LoVo (cell line): Measurements from ENCODE around the gene COMMD7.
A peak's percentile ranks its signal among the peaks of the same experiment; 100 is the strongest.
"Not testable (repeated sequence)": the region's sequence is repeated elsewhere in the genome, so short reads cannot be mapped to it uniquely, and the experiment has no call there.

Source experiments
- DNase-seq: peaks from one replicate; pipeline ENCODE4 v3.0.0-alpha.2; 2016; ENCODE audit warnings: low spot score

Gene COMMD7

DNA sequence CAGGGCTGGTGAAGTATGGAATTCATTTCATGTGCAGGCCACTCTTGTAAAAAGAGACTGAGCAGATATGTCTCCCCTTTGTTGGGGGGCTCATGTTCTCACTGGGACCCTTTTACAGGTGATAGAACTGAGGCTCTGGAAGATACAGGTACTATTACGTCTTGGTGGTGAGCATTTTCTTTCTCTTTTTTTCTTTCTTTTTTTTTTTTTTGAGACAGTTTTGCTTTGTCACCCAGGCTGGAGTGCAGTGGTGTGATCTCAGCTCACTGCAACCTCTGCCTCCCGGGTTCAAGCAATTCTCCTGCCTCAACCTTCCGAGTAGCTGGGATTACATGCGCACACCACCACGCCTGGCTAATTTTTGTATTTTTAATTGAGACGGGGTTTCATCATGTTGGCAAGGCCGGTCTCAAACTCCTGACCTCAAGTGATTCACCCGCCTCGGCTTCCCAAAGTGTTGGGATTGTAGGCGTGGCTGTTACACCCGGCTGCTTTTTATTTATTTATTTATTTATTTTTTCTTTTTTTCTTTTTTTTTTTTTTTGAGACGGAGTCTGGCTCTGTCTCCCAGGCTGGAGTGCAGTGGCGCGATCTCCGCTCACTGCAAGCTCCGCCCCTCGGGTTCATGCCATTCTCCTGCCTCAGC lies 22.1 kb upstream of the COMMD7 start:
- DNase-seq = not testable (repeated sequence)

- no peak for DNase-seq
These were observed 21.0 kb upstream of the COMMD7 start for GRCh38 chr20:32764005-32764960.

GRCh38 chr20:32763202-32764004 lies 20.1 kb upstream of the COMMD7 start:
- peak; percentile 11 for DNase-seq

- no peak for DNase-seq
These were observed 19.5 kb upstream of the COMMD7 start for GRCh38 chr20:32762754-32763201.

DNA sequence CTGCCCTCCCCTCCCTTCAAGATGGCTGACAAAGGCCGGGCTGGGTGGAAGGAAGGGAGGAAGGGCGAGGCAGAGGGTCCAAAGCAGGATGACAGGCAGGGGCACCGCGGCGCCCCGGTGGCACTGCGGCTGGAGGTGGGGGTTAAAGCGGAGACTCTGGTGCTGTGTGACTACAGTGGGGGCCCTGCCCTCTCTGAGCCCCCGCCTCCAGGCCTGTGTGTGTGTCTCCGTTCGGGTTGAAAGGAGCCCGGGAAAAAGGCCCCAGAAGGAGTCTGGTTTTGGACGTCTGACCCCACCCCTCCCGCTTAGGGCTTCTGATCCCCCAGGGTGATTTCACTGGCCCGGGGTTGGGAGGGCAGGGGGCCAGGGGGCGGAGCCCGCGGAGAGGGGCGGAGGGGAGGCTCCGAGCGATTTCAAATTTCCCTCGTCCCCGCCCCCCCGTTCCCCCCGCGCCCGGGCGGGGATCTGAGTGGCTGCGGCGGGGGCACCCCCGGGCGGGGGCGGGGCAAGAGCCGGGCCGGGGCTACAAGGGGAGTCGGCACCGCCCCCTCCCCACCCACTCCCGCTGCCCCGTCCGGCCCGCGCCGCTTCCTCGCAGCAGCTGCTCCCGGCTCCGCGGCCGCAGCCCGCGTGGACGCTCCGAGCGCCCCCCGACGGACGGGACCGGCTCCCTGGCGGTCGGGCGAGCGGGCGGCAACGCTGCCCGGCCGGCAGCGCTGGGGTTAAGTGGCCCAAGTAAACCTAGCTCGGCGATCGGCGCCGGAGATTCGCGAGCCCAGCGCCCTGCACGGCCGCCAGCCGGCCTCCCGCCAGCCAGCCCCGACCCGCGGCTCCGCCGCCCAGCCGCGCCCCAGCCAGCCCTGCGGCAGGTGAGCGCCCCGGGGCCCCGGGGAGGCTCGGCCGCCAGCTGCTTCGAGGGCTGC lies 18.8 kb upstream of the COMMD7 start, which contains the start of gene DNMT3B:
Gene DNMT3B, plus strand, starts transcription at position 555 of the 923 bp plus-strand sequence. CDS start 17,939 bp downstream, outside the sequence.
- DNase-seq = peak; percentile 73

- no peak for DNase-seq
These were observed 18.2 kb upstream of the COMMD7 start for GRCh38 chr20:32761417-32761830.

- DNase-seq = no peak
These were observed 12.9 kb upstream of the COMMD7 start for GRCh38 chr20:32756156-32756555.

DNA sequence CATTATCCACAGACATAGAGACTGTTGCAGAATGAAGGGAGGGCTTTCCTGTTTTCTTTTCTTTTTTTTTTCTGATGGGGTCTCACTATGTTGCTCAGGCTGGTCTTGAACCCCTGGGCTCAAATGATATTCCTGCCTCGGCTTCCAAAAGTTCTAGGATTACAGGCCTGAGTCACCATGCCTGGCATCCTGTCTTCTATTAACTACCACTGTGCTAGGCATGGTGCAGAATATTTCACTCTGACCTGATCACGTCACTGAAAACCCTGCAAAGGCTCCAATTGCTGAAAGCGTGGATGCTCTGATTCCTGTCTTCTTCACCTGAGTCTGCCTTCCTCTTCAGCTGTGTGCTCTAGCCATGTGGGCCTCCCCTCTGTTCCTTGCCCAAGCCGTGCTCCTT lies 10.5 kb upstream of the COMMD7 start:
- DNase-seq = no peak

DNA sequence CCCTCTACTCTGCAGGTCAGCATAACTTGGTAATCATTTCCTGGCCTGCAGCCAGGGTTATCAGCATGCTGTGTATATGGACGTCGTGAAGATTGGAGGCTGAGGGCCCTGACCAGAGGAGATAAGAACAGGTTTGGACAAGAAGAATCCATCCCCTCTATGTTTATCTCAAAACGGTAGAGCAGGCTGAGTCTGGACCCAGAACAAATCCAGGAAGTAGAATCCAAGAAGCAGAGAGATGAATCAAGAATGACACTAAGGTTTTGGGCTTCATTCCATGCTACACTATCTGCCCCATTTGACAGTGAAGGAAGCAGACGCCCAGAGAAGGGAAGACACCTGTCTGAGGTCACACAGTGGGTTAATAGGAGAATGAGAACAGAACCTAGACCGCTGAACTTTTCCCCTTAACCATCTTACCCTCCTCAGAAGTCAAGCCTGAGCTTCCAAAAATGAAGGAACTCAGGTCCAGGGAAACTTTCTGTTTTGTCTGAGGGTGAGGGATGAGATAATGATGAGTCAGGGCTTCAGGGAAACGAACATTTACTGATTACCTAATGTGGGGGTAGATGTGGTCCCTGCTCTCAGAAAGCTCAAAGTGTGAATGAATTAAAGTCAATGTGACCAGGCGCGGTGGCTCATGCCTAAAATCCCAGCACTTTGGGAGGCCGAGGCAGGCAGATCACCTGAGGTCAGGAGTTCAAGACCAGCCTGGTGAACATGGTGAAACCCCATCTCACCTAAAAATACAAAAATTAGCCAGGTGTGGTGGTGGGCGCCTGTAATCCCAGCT lies 9.4 kb upstream of the COMMD7 start:
- no peak for DNase-seq

DNA sequence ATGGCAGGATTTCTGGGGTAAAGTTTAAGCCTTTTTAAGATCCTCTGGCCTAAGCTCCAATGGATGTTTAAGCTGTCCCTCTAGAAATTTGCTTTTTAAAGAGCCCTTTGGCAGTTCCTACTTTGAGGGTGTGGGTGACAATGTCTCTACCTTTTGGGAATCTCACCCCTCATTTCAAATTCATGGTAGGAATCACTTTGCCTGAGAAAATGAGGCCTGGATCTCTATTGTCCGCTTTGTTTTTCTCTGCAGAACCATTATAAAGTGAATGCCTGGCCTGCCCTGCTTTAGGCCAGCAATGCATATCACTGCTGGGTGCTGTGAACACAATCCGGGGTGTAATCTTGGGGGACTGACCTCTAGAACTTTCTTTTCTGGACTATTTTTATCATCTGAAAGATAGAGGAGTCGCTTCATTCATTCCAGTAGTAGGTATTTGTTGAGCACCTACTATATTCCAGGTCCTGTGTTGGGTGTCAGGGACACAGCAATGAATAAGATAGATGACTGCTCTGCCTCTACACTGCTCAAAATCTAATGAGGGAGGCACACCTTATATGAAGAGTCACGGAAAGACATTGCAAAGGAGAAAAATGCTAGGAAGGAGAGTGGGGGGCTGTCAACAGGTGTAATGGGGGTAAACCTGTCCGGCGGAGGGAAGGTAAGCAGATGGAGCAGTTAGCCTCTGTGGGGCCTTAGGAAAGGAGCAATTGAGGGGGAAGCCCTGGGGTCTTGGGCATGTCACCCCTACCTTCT lies 8.6 kb upstream of the COMMD7 start:
- no peak for DNase-seq

- no peak for DNase-seq
These were observed 8.0 kb upstream of the COMMD7 start for GRCh38 chr20:32751293-32751692.

DNA sequence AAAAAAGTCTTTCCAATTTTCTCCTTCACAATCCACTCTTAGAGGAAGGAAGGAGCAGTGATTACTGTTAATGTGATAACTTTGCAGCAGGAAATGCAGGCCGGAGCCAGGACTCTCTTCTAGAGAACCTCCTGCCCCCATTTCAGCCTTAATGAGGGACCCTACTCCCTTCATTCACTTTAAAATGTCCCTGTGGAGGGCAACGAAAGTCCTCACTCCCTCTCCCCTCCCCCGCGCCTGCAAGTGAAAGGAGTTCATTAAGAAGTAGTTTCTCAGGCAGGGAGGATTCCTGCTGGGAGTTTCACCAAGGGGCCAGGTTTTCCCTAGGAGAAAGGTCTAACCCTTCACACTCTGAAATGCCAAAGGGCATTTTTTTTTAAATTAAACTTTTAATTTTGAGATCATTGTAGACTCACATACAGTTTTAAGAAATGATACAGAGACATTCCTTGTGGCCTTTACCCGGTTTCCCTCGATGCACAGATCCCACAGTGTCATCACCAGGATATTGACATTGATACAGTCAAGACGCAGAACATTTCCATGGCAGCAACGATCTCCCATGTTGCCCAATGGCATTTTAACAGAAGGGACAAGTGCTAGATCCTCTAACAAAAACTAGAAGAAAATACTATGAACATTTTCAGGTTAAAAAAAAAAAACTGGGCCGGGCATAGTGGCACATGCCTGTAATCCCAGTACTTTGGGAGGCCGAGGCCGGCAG lies 6.8 kb upstream of the COMMD7 start:
- no peak for DNase-seq

- no peak for DNase-seq
These were observed 688 bp downstream of the COMMD7 start for GRCh38 chr20:32742322-32743236.

DNA sequence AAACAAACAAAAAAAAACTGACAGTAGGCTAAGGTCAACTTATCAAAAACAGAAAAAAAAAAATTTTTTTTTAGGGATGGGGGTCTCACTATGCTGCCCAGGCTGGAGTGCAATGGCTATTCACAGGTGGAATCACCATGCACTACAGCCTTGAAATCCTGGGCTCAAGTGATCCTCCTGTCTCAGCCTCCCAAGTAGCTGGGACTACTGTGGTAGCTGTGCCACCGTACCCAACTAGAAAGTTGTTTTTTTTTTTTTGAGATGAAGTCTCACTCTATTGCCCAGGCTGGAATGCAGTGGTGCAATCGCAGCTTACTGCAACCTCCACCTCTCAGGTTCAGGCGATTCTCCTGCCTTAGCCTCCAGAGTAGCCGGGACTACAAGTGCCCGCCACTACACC lies 2.1 kb downstream of the COMMD7 start:
- no peak for DNase-seq

GRCh38 chr20:32737371-32738223 lies 5.7 kb downstream of the COMMD7 start:
- no peak for DNase-seq

GRCh38 chr20:32731882-32732266 lies 11.4 kb downstream of the COMMD7 start:
- DNase-seq = no peak

GRCh38 chr20:32729334-32729733 lies 13.9 kb downstream of the COMMD7 start:
- not testable (repeated sequence) for DNase-seq
